ENCODE data around the gene TPX2.

Gene TPX2

GRCh38 chr20:31849306-31849930, 110.3 kb downstream of the TPX2 start:
- no peak for DNase-seq (ENCODE audit: low read depth)
